Effector memory CD4-positive, alpha-beta T cell (primary cell): ENCODE data around the gene TSACC.

Source experiments
- DNase-seq, 3 donors: peaks; one replicate each; pipeline ENCODE4 v3.0.0-alpha.2; 2020
- H3K27ac ChIP-seq: 2 replicates; pipeline ENCODE4 v1.7.0; 2013; ENCODE audit warnings: mild to moderate bottlenecking, low read length, moderate library complexity; ENCODE audit not compliant: insufficient read depth, poor library complexity, severe bottlenecking
- H3K27me3 ChIP-seq: replicated peaks from 2 replicates; pipeline ENCODE4 v1.7.0; 2013; ENCODE audit warnings: mild to moderate bottlenecking, low read length; ENCODE audit not compliant: insufficient read depth, control insufficient read depth, poor library complexity, severe bottlenecking
- H3K36me3 ChIP-seq: 2 replicates; pipeline ENCODE4 v1.7.0; 2013; ENCODE audit warnings: mild to moderate bottlenecking, low read length, moderate library complexity; ENCODE audit not compliant: control insufficient read depth, insufficient read depth
- H3K4me1 ChIP-seq: 2 replicates; pipeline ENCODE4 v1.7.0; 2013; ENCODE audit warnings: low read length, mild to moderate bottlenecking; ENCODE audit not compliant: control insufficient read depth, insufficient read depth, poor library complexity, severe bottlenecking
- H3K4me3 ChIP-seq: 2 replicates; pipeline ENCODE4 v1.7.0; 2013; ENCODE audit warnings: low read length, low read depth, mild to moderate bottlenecking; ENCODE audit not compliant: insufficient read depth, poor library complexity, severe bottlenecking
- H3K9me3 ChIP-seq: 2 replicates; pipeline ENCODE4 v1.7.0; 2013; ENCODE audit warnings: mild to moderate bottlenecking, low read length, moderate library complexity; ENCODE audit not compliant: control insufficient read depth

TSACC gene

GRCh38 chr1:156372265-156372586 is 33.9 kb downstream of the TSACC start:
- H3K9me3 ChIP-seq, result no peaks in the 10 kb centered on the region
- peaks cover 3% of the 10 kb centered on the region for H3K4me1 ChIP-seq
- no peak for DNase-seq
- H3K4me3 ChIP-seq, result no peak overlapping the region
- peaks cover 22% of the 10 kb centered on the region for H3K27me3 ChIP-seq
- H3K36me3 ChIP-seq, result no peaks in the 10 kb centered on the region
- no peak overlapping the region for H3K27ac ChIP-seq

- Histone ChIP-seq H3K36me3 (no peaks in the 10 kb centered on the region), H3K4me1 (peaks cover 3% of the 10 kb centered on the region), H3K4me3 (no peak overlapping the region), H3K9me3 (no peaks in the 10 kb centered on the region), H3K27me3 (peaks cover 16% of the 10 kb centered on the region), H3K27ac (no peak overlapping the region)
- no peak for DNase-seq
These were observed 34.5 kb downstream of the TSACC start for GRCh38 chr1:156372876-156373275.

GRCh38 chr1:156373546-156373945 is 35.2 kb downstream of the TSACC start:
- no peak for DNase-seq
- H3K27ac ChIP-seq, result no peak overlapping the region
- H3K36me3 ChIP-seq, result no peaks in the 10 kb centered on the region
- H3K27me3 ChIP-seq, result peaks cover 16% of the 10 kb centered on the region
- no peak overlapping the region for H3K4me3 ChIP-seq
- H3K4me1 ChIP-seq, result peaks cover 3% of the 10 kb centered on the region
- H3K9me3 ChIP-seq, result no peaks in the 10 kb centered on the region

- H3K27me3 ChIP-seq, result peaks cover 7% of the 10 kb centered on the region
- no peak overlapping the region for H3K27ac ChIP-seq
- DNase-seq, result no peak
- H3K4me1 ChIP-seq, result no peaks in the 10 kb centered on the region
- no peaks in the 10 kb centered on the region for H3K36me3 ChIP-seq
- H3K9me3 ChIP-seq, result no peaks in the 10 kb centered on the region
- no peak overlapping the region for H3K4me3 ChIP-seq
These were observed 37.8 kb downstream of the TSACC start for GRCh38 chr1:156376146-156376545.

- Histone ChIP-seq H3K27me3 (peaks cover 1% of the 10 kb centered on the region), H3K9me3 (no peaks in the 10 kb centered on the region), H3K27ac (no peak overlapping the region), H3K4me3 (no peak overlapping the region), H3K36me3 (no peaks in the 10 kb centered on the region), H3K4me1 (no peaks in the 10 kb centered on the region)
- no peak for DNase-seq
These were observed 38.9 kb downstream of the TSACC start for GRCh38 chr1:156376958-156377919.

GRCh38 chr1:156378557-156378956 is 40.2 kb downstream of the TSACC start:
- H3K9me3 ChIP-seq, result no peaks in the 10 kb centered on the region
- no peak overlapping the region for H3K27ac ChIP-seq

GRCh38 chr1:156379420-156380165 is 41.3 kb downstream of the TSACC start:
- Histone ChIP-seq H3K4me1 (no peaks in the 10 kb centered on the region), H3K27me3 (no peaks in the 10 kb centered on the region), H3K27ac (no peak overlapping the region), H3K4me3 (no peak overlapping the region), H3K9me3 (no peaks in the 10 kb centered on the region), H3K36me3 (no peaks in the 10 kb centered on the region)
- DNase-seq, result no peak

More at GRCh38 chr1:156378557-156378956, 40.2 kb downstream of the TSACC start:
- no peaks in the 10 kb centered on the region for H3K4me1 ChIP-seq
- no peak overlapping the region for H3K4me3 ChIP-seq
- no peaks in the 10 kb centered on the region for H3K36me3 ChIP-seq
- no peaks in the 10 kb centered on the region for H3K27me3 ChIP-seq
- DNase-seq, result no peak

- no peak for DNase-seq
- Histone ChIP-seq H3K36me3 (no peaks in the 10 kb centered on the region), H3K4me3 (no peak overlapping the region), H3K9me3 (no peaks in the 10 kb centered on the region), H3K27ac (no peak overlapping the region), H3K4me1 (peaks cover 8% of the 10 kb centered on the region), H3K27me3 (no peaks in the 10 kb centered on the region)
These were observed 44.2 kb downstream of the TSACC start for GRCh38 chr1:156382561-156382960.

GRCh38 chr1:156383023-156383422 is 44.7 kb downstream of the TSACC start:
- no peaks in the 10 kb centered on the region for H3K27me3 ChIP-seq
- H3K36me3 ChIP-seq, result no peaks in the 10 kb centered on the region
- H3K9me3 ChIP-seq, result no peaks in the 10 kb centered on the region
- H3K27ac ChIP-seq, result no peak overlapping the region
- H3K4me1 ChIP-seq, result peaks cover 8% of the 10 kb centered on the region
- DNase-seq, result peak; percentile 19 to 38 (median 23)
- no peak overlapping the region for H3K4me3 ChIP-seq

GRCh38 chr1:156384007-156384406 is 45.7 kb downstream of the TSACC start:
- Histone ChIP-seq H3K36me3 (no peaks in the 10 kb centered on the region), H3K4me1 (peaks cover 8% of the 10 kb centered on the region), H3K27ac (no peak overlapping the region), H3K27me3 (no peaks in the 10 kb centered on the region), H3K9me3 (no peaks in the 10 kb centered on the region), H3K4me3 (no peak overlapping the region)
- no peak for DNase-seq
